CD4-positive, alpha-beta T cell treated with Interleukin-2 at 100 ng/mL for 4 hours (primary cell): ENCODE data around the gene PDPR.
"Not testable (repeated sequence)": the region's sequence is repeated elsewhere in the genome, so short reads cannot be mapped to it uniquely, and the experiment has no call there.

Experiments
- DNase-seq: peaks from one replicate; pipeline ENCODE4 v3.0.0-alpha.2; 2020; ENCODE audit warnings: low spot score

The PDPR gene

DNA sequence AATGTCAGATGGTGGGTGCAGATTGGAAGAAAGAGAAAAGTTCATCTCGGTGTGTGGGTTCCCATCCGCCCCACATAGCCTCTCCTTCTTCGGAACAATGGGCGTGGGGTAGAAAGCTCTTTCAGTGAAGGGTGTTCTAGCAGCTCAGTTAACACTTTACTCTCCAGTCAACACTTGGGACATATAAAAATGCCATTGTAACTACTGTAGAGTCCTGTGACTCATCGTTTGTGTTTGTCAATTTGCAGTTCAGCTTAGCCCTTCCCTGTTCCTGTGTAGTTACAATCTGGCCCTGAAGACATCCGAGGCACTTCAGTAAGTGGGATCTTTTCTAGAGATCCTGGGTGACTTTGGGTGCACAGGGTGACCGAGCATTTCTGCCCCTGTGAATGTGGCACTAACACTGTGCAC, 47.9 kb downstream of the PDPR start:
- DNase-seq: peak; percentile 0

DNA sequence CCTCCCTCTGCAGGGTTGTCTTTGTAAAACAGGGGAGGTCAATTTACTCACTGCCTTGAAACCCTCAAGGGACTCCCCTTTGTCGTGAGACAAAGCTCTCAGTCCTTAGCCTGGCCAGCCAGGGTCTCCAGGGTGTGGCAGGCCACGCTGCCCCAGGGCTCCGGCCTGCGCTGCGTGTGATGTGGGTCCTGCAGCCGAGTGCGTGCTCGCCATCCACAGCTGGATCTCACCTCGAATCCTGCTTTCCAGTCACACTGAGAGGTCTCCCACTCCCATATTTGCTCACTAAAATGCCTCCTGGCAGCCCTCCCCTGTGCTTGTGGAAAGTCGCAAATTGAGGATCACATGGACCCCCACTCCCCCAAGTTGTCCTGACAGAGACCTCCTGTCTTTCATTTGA, 49.5 kb downstream of the PDPR start:
- DNase-seq: no peak

DNA sequence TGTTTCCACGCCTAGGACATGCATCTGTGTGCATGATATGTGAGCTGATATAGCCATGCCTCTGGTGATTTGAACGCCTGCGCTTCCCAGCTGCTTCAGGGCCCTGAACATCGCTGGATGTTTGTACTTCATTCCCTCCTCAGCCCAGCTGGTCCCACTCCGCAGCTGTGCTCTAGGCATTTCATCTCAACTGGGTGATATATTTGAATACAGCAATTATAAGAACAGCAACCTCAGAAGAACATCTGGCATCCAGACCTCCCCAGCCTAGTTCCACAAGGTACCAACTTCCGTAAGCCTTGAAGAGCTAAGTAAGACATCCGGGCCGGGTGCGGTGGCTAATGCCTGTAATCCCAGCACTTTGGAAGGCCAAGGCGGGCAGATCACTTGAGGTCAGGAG, 52.6 kb downstream of the PDPR start:
- not testable (repeated sequence) for DNase-seq

DNA sequence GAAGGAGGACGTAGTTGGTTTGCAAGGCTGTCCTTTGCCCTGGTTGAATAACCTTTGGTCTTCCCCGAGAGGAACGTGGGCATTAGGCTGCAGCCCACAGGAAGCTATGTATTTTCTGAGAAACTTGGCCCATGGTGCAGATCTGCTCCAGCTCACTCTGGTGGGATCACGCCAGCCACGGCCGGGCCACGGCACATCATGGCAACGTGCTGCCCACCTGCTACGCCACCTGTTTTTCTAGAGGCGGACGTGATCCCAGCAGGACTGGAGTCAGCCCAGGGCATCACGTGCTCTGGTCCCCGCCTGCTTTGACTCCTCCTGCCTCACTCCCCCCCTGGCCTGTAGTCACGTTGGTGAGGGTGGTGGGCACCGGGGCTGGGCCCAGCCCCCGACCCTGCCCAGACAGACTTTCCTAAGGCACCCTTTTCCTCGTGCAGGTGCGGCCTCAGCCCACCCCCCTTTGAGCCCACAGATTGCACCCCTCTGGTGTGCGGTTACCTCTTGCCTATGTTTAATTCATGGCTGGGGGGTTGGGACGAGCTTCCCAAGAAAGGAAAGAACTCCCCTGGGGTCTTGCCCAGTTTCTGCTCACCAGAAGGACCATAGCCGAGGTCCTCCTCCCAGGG, 59.2 kb downstream of the PDPR start, which contains the start of gene CLEC18C:
Gene CLEC18C (plus strand): TSS at position 576 of the 626 bp plus-strand sequence. CDS start 492 bp downstream, outside the sequence.
- not testable (repeated sequence) for DNase-seq

DNA sequence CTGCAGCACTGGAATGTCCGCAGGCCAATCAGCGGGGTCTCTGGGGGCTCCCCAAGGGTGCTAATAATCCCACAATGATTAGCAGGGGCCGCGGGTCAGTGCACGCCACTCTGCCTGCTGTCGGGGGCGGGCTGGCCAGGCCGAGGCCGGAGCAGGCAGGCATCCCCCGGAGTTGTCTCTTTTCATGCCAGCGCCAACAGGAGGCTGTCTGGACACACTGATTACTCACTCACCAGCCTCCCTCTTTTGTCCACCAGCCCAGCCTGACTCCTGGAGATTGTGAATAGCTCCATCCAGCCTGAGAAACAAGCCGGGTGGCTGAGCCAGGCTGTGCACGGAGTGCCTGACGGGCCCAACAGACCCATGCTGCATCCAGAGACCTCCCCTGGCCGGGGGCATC, 59.8 kb downstream of the PDPR start:
- DNase-seq: not testable (repeated sequence)

DNA sequence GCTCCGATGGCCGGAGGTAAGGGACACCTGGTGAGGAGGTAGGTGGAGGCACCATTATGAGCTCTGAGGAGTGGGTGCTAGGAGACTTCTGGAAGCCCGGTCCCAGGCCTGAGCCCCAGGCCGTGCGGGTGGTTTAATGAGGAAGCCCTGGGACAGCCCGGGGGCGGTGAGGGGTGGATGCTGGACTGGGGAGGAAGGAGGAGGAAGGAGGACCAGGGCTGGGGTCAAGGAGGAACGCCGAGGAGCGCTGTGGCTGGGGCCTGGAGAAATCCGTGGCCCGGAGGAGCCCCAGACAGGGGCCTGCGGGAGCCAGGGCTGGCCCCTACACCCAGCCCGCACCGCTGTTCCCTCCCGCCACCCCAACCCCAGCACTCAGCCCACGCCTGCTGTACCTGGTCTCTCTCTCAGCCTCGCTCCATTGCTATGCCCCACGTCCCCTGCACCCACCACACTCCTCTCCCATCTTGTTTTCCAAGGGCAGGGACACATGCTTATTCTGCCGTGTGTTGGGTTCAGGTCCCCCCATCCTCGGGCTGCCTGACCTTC, 60.3 kb downstream of the PDPR start:
- DNase-seq: not testable (repeated sequence)

DNA sequence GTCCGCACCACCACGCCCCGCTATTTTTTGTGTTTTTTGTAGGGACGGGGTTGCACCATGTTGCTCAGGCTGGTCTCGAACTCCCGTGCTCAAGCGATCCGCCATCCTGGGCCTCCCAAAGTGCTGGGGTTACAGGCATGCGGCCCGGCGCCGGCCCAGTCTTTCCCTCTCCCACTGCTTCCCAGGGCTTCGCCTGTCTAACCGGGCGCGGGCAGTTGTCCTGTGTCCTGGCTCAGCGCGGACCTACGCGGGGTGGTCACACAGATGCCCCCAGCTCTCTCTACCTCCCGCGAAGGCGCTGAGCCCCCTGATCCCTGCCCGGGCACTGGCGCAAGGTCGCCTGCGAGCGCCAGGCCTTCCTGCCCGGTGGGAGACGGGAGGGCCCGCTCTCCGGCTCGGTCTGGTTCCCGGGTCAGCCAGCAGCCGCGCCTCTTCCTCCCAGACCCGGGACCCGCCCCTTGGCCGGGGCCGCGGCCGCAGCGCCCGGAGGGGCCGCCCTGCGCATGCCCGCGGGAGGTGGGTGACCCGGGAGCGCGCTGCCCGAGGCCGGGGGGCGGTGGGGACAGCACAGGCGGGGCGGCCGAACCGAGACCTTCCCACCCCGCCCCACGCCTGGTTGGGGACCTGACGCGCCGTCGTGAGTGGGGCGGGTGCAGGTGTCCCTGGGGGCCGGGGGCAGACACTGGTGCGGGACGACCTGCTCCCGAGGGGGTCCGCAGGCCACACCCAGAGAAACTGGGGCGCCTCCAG, 73.9 kb downstream of the PDPR start:
- DNase-seq: not testable (repeated sequence)

DNA sequence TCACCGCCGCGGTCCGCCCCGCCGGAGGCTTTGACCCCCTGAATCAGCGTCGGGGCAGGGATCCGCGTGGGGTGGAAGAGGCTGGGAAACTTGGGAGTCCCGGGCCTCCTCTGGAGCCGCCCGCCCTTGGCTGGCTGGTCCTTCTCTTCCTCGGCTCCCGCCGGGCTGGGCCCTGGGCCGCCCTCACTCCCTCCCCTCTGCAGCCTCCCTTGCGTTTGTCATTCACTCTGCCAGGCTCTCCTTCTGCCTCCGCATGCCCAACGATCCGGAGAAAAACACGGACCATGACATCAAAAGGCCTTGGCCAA, 74.4 kb downstream of the PDPR start:
- DNase-seq: not testable (repeated sequence)

DNA sequence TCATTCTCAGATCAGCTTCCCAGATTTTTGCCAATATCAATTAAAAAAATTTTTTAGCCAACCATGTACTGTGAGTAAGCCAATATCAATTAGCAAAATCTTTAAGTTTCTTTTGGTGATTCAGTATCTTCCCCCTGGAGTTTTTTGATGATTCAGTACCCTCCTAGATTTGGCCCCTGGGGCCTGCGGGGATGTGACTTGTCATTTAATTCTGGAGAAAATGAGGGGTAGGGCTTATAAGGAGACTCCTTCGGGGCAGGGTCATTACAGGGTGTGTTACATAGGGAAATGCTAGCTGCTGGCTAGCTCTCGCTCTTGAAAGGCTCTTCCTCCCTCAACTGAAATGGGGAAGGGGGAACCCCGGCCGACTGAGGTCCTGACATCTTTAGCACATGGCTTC, 76.4 kb downstream of the PDPR start:
- DNase-seq: not testable (repeated sequence)

DNA sequence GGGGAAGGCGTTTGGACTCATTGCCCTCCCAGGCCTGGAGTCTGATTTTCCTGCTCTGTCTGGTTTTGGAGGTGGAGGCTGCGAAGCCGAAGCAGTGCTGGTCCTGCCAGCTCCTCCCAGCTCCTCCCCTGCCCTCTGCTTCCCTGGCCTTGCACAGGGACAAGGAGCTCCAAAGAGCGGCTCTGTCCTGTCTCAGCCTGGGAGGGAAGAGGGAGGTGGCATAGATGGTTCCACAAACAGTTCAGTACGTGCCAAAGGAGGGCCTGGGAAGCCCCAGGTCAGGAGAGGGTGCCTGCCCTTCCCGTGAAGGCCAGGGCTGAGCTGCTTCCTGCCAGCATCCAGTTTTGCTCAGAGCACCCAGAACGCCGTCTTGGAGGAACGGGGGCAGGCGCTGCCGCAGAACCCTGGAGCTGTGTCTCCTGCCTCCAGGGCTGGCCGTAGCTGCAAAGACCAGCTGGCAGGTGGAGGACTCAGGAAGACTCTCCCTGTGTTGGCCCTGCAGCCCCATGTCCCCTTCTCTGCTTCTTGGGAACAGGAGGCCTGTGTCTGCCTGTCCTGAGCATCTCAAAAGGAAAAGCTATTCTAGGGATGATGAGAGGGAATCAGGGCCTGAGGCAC, 82.7 kb downstream of the PDPR start:
- not testable (repeated sequence) for DNase-seq

DNA sequence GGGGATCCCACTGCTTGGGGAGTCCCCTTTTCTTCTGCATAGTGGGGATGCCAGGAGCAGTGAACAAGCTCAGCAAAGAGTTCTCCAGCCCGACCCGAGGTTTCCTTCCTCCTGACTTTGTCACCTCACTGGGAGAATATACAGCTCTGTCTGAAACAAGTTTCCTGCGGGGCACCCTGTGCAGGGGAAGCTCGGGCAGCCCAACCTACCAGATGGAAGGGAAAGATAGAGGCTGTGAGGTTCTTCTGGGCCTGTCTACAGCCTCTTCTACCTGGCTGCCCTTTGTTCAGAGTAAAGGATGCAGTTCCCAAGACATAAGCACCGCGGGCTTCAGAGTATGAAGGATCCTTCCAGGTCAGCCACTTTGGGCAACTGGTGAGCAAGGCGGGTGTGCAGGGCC, 83.5 kb downstream of the PDPR start:
- not testable (repeated sequence) for DNase-seq

DNA sequence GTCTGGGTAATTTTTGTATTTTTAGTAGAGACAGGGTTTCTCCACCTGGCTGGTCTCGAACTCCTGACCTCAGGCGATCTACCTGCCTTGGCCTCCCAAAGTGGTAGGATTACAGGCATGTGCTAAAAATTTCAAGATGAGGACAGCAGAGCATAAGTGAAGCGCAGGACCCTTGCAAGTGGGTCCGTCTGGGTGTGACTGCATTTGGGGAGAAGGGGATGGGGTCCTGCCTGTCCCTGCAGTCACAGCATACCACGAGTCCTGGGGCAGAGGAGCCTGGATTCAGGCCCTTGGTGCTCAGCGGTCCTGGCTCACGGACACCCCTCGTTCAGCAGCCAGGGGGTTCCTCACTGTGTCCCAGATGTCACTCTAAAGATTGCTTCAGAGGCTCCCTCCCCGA, 84.1 kb downstream of the PDPR start:
- not testable (repeated sequence) for DNase-seq

DNA sequence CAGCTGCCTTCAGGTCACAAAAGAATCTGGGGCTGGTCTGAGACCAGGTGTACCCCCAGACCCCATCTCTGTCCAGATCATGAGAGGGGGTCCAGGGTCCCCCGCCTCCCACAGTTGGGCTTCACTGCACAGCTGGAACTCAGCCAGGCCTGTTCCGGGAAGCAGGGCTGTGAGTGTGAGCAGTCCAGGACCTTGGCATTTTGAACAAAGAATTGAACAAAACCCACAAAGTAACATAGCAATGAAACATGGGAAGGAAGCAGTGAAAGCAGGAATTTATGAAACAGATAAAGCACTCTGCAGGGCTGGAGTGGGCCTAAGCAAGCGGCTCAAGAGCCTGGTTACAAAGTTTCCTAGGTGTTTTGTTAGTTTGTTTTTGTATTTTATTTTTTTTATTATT, 84.5 kb downstream of the PDPR start:
- DNase-seq: not testable (repeated sequence)

DNA sequence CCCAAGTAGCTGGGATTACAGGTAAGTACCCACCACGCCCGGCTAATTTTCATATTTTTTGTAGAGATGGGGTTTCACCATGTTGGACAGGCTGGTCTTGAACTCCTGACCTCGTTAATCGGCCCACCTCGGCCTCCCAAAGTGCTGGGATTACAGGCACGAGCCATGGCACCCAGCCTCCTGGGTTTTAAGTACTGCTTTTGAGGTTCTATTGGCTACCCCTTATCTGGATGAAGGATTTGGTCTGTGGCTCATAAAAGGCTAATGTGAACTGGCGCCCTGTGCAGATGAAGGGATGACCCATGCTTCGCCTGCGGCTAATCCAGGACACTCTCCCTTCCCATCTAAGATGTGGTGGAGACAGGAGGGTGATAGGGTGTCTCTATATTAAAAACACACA, 85.0 kb downstream of the PDPR start:
- DNase-seq: not testable (repeated sequence)

DNA sequence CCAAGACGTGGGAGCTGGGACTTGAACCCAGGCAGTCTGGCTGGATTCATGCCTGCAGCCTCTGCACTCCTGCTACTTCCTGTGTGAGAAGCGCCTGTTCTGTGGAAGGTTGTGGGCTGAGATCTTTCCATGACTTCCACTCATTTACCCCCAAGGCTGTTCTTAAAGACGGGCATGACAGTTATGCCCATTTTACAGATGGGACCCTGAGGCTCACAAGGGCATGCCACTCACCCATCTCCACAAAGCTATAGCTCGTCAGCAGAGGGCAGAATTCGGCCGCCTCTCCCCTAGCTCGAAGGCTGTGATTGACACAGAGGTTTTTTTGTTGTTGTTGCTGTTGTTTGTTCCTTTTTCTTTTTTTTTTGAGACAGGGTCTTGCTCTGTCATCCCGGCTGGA, 85.9 kb downstream of the PDPR start:
- DNase-seq: not testable (repeated sequence)

DNA sequence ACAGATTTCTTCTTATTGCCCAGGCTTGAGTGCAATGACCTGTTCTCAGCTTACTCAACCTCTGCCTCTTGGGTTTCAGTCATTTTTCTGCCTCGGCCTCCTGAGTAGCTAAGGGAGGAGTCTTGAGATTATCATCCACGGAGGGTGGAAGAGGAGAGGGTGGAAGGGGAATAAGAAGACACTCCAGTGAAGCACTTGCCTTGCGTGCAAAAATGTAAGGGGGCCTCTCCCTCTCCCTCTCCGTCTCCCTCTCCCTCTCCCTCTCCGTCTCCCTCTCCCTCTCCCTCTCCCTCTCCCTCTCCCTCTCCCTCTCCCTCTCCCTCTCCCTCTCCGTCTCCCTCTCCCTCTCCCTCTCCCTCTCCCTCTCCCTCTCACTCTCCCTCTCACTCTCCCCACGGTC, 89.4 kb downstream of the PDPR start:
- not testable (repeated sequence) for DNase-seq

DNA sequence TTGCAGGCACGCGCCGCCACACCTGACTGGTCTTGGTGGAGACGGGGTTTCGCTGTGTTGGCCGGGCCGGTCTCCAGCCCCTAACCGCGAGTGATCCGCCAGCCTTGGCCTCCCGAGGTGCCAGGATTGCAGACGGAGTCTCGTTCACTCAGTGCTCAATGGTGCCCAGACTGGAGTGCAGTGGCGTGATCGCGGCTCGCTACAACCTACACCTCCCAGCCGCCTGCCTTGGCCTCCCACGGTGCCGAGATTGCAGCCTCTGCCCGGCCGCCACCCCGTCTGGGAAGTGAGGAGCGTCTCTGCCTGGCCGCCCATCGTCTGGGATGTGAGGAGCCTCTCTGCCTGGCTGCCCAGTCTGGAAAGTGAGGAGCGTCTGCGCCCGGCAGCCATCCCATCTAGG, 89.9 kb downstream of the PDPR start:
- DNase-seq: not testable (repeated sequence)

DNA sequence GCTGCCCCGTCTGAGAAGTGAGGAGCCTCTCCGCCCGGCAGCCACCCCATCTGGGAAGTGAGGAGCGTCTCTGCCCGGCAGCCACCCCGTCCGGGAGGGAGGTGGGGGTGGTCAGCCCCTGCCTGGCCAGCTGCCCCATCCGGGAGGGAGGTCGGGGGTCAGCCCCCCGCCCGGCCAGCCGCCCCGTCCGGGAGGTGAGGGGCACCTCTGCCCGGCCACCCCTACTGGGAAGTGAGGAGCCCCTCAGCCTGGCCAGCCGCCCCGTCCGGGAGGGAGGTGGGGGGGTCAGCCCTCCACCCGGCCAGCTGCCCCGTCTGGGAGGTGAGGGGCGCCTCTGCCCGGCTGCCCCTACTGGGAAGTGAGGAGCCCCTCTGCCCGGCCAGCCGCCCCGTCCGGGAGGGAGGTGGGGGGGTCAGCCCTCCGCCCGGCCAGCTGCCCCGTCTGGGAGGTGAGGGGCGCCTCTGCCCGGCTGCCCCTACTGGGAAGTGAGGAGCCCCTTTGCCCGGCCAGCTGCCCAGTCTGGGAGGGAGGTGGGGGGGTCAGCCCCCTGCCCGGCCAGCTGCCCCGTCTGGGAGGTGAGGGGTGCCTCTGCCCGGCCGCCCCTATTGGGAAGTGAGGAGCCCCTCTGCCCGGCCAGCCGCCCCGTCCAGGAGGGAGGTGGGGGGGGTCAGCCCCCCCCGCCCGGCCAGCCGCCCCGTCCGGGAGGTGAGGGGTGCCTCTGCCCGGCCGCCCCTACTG, 90.7 kb downstream of the PDPR start:
- DNase-seq: not testable (repeated sequence)

DNA sequence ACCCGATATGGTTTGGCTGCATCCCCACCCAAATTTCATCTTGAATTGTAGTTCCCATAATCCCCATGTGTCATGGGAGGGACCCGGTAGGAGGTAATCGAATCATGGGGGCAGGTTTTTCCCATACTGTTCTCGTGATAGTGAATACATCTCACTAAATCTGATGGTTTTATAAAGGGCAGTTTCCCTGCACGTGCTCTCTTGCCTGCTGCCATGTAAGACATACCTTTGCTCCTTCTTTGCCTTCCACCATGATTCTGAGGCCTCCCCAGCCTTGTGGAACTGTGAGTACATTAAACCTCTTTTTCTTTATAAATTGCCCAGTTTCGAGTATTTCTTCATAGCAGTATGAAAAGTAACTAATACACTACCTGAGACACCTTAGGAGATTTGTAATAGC, 92.2 kb downstream of the PDPR start:
- DNase-seq: not testable (repeated sequence)
